ENCODE results near the gene ACTN2. TPM values are rescaled to one million over a fixed set of nuclear protein-coding genes. Genes with fewer than 3 reads are reported as not detected.

Gene ACTN2
- total RNA-seq, 2 experiments from 2014 or later: 0.28 TPM; not detected in 1

DNA sequence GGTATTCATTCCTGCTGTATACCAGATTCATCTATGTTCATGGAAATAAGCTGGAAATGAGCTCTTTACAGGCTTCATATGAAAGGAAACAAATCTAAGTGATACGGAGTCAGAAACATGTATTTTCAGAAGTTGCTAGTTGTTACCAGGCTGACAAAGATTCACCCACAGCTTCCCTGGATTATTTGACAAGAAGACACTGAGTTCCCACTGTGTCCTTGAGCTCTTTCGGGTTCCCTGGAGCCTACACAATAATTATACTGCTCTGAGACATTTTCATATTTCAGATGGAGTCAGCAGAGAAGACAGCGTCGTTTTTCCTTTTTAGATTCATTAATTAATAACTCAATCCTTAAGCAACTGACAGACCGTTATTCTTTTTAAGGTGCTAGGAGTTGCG lies 79.5 kb downstream of the ACTN2 start:
- ATAC-seq (ENCODE audit: poor library complexity) (no peak), DNase-seq (no peak)
- Mint-ChIP-seq H3K4me3 (no peak overlapping the region), H3K27me3 (peaks cover 16% of the 10 kb centered on the region), H3K9me3 (no peaks in the 10 kb centered on the region), H3K36me3 (ENCODE audit: low read depth) (no peaks in the 10 kb centered on the region), H3K4me1 (ENCODE audit: low read depth) (no peaks in the 10 kb centered on the region), H3K27ac (no peak overlapping the region)
- Histone ChIP-seq H3K27ac (ENCODE audit: low read depth in 1 of 2, low read length in 2 of 2) (no peak overlapping the region), H3K9me3 (ENCODE audit: control insufficient read depth in 1 of 2, insufficient read depth in 1 of 2, low read length in 2 of 2) (no peaks in the 10 kb centered on the region), H3K4me3 (ENCODE audit: low read length) (no peak overlapping the region), H3K36me3 (ENCODE audit: insufficient read depth, low read length) (no peaks in the 10 kb centered on the region), H3K4me1 (ENCODE audit: insufficient read depth, low read length) (no peaks in the 10 kb centered on the region), H3K27me3 (ENCODE audit: control insufficient read depth in 1 of 2, insufficient read depth in 2 of 2, low read length in 2 of 2) (peaks cover under 1 to 4% of the 10 kb centered on the region in 2 experiments)
- TF ChIP-seq, protein P1, sequence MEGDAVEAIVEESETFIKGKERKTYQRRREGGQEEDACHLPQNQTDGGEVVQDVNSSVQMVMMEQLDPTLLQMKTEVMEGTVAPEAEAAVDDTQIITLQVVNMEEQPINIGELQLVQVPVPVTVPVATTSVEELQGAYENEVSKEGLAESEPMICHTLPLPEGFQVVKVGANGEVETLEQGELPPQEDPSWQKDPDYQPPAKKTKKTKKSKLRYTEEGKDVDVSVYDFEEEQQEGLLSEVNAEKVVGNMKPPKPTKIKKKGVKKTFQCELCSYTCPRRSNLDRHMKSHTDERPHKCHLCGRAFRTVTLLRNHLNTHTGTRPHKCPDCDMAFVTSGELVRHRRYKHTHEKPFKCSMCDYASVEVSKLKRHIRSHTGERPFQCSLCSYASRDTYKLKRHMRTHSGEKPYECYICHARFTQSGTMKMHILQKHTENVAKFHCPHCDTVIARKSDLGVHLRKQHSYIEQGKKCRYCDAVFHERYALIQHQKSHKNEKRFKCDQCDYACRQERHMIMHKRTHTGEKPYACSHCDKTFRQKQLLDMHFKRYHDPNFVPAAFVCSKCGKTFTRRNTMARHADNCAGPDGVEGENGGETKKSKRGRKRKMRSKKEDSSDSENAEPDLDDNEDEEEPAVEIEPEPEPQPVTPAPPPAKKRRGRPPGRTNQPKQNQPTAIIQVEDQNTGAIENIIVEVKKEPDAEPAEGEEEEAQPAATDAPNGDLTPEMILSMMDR (IDR thresholded peaks at IDR 0.05): no peak
- POLR2A ChIA-PET: interaction anchor here (0.9 kb wide), 1 partner anchor 29 kb away, joined by 3 read pairs; the partner anchor contains the start of gene MTR
- intact Hi-C loops (cut with DNase I, micrococcal nuclease): loop anchor here in 1 of 2 experiments (10.0 kb wide), 1 partner anchor 799 kb away; no protein-coding TSS in a partner anchor
- CTCF ChIA-PET: interaction anchor here (0.7 kb wide), 1 partner anchor 13 kb away, joined by 3 read pairs; no protein-coding TSS in a partner anchor

DNA sequence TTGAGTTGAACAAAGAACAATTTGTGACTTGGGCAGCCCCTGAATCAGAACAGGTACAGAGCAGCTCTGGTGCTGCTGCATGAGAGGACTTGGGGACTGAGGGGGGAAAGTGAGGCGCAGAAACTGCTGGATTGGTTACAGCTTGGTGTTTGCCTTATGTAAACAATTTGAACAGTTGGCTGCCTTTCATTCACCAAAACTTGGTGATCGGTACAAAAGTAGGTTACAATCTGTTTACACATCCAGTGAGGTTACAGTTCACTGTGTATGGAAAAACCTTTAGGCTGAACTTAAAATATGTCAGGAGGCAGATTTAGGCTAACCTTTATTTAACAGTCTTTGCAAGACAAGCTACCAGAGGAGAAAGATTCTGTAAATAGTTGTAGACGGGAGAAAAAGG lies 80.2 kb downstream of the ACTN2 start:
- H3K27me3 Mint-ChIP-seq: peaks cover 16% of the 10 kb centered on the region
- POLR2A ChIA-PET: interaction anchor here (0.9 kb wide), 1 partner anchor 29 kb away, joined by 3 read pairs; the partner anchor contains the start of gene MTR

DNA sequence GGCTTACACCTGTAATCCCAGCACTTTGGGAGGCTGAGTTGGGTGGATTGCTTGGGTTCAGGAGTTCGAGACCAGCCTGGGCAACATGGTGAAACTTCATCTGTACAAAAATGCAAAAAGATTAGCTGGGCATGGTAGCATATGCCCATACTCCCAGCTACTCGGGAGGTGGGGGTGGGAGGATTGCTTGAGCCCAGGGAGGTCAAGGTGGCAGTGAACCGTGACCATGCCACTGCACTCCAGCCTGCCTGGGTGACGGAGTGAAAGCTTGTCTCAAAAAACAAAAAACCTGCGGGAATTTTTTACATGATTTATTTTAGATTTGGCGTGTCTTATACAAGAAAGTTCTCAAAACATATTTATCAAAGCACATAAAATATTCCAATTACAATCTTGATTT lies 81.0 kb downstream of the ACTN2 start:
- Histone ChIP-seq H3K27ac (ENCODE audit: low read depth in 1 of 2, low read length in 2 of 2) (no peak overlapping the region), H3K4me1 (ENCODE audit: insufficient read depth, low read length) (no peaks in the 10 kb centered on the region), H3K4me3 (ENCODE audit: low read length) (no peak overlapping the region), H3K27me3 (ENCODE audit: control insufficient read depth in 1 of 2, insufficient read depth in 2 of 2, low read length in 2 of 2) (peaks cover 3 to 4% of the 10 kb centered on the region in 2 experiments), H3K9me3 (ENCODE audit: control insufficient read depth in 1 of 2, insufficient read depth in 1 of 2, low read length in 2 of 2) (no peaks in the 10 kb centered on the region), H3K36me3 (ENCODE audit: insufficient read depth, low read length) (no peaks in the 10 kb centered on the region)
- ChIA-PET CTCF (interaction anchor here (0.5 to 1.8 kb wide), 2 partner anchors 8 to 24 kb away, joined by 3 to 6 read pairs; no protein-coding TSS in a partner anchor), POLR2A (no interaction called here)
- Mint-ChIP-seq H3K36me3 (ENCODE audit: low read depth) (no peaks in the 10 kb centered on the region), H3K4me3 (no peak overlapping the region), H3K9me3 (no peaks in the 10 kb centered on the region), H3K27ac (no peak overlapping the region), H3K27me3 (peaks cover 16% of the 10 kb centered on the region), H3K4me1 (ENCODE audit: low read depth) (no peaks in the 10 kb centered on the region)
- no peak for ATAC-seq (ENCODE audit: poor library complexity)
- intact Hi-C loops (cut with DNase I, micrococcal nuclease): loop anchor here in 1 of 2 experiments (10.0 kb wide), 1 partner anchor 798 kb away; no protein-coding TSS in a partner anchor
- no peak for DNase-seq
- TF ChIP-seq, protein P1 (IDR thresholded peaks at IDR 0.05): no peak

More for the DNA sequence above, 80.2 kb downstream of the ACTN2 start:
- DNase-seq (no peak), ATAC-seq (ENCODE audit: poor library complexity) (no peak)
- Mint-ChIP-seq H3K4me3 (no peak overlapping the region), H3K4me1 (ENCODE audit: low read depth) (no peaks in the 10 kb centered on the region), H3K9me3 (no peaks in the 10 kb centered on the region), H3K27ac (no peak overlapping the region), H3K36me3 (ENCODE audit: low read depth) (no peaks in the 10 kb centered on the region)
- CTCF ChIA-PET: no interaction called here
- Histone ChIP-seq H3K9me3 (ENCODE audit: control insufficient read depth in 1 of 2, insufficient read depth in 1 of 2, low read length in 2 of 2) (no peaks in the 10 kb centered on the region), H3K4me3 (ENCODE audit: low read length) (no peak overlapping the region), H3K36me3 (ENCODE audit: insufficient read depth, low read length) (no peaks in the 10 kb centered on the region), H3K4me1 (ENCODE audit: insufficient read depth, low read length) (no peaks in the 10 kb centered on the region), H3K27me3 (ENCODE audit: control insufficient read depth in 1 of 2, insufficient read depth in 2 of 2, low read length in 2 of 2) (peaks cover 3 to 4% of the 10 kb centered on the region in 2 experiments), H3K27ac (ENCODE audit: low read depth in 1 of 2, low read length in 2 of 2) (no peak overlapping the region)
- TF ChIP-seq, protein P1 (IDR thresholded peaks at IDR 0.05): no peak
- intact Hi-C loops (cut with DNase I, micrococcal nuclease): loop anchor here in 1 of 2 experiments (10.0 kb wide), 1 partner anchor 798 kb away; no protein-coding TSS in a partner anchor

Measured in CD4-positive, alpha-beta T cell (primary cell).